ENCODE data around the gene TSHZ2.
"Not testable (repeated sequence)": the region's sequence is repeated elsewhere in the genome, so short reads cannot be mapped to it uniquely, and the experiment has no call there.

TSHZ2 gene

GRCh38 chr20:52945862-52946522, 26.2 kb upstream of the TSHZ2 start:
- H3K27ac Mint-ChIP-seq = no peak overlapping the region
- no peaks in the 10 kb centered on the region for H3K27me3 Mint-ChIP-seq
- no peaks in the 10 kb centered on the region for H3K36me3 Mint-ChIP-seq (ENCODE audit: low read depth)
- H3K4me1 Mint-ChIP-seq (ENCODE audit: low read depth) = peaks cover 3% of the 10 kb centered on the region
- no peaks in the 10 kb centered on the region for H3K9me3 Mint-ChIP-seq
- H3K4me3 Mint-ChIP-seq = no peak overlapping the region

DNA sequence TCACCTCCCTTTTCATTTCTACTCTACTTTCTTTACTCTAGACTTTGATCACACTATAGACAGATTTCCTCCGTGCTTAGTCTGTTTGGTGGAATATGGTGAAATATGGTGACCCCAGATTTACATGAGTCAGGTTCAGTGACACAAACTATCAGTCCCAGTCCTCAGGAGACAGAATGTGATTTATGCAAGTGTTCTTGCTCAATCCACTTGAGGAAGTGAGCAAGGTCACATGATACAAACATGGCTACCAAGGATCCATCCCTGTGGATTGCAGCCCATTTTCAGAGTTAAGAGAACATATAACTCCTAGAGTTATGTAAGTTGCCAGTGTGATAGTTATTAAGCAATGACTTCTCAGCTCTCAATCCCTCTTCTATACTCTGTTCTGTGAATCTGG, 23.7 kb upstream of the TSHZ2 start:
- no peak overlapping the region for H3K4me3 Mint-ChIP-seq
- H3K27me3 Mint-ChIP-seq = peaks cover 6% of the 10 kb centered on the region
- H3K27ac Mint-ChIP-seq = no peak overlapping the region
- peaks cover 7% of the 10 kb centered on the region for H3K9me3 Mint-ChIP-seq
- peaks cover under 1% of the 10 kb centered on the region for H3K4me1 Mint-ChIP-seq (ENCODE audit: low read depth)
- H3K36me3 Mint-ChIP-seq (ENCODE audit: low read depth) = no peaks in the 10 kb centered on the region

- Mint-ChIP-seq H3K9me3 (peaks cover 7% of the 10 kb centered on the region), H3K36me3 (ENCODE audit: low read depth) (no peaks in the 10 kb centered on the region), H3K27me3 (peaks cover 6% of the 10 kb centered on the region), H3K27ac (no peak overlapping the region), H3K4me1 (ENCODE audit: low read depth) (no peaks in the 10 kb centered on the region), H3K4me3 (no peak overlapping the region)
These were observed 19.1 kb upstream of the TSHZ2 start for GRCh38 chr20:52953020-52953419.

DNA sequence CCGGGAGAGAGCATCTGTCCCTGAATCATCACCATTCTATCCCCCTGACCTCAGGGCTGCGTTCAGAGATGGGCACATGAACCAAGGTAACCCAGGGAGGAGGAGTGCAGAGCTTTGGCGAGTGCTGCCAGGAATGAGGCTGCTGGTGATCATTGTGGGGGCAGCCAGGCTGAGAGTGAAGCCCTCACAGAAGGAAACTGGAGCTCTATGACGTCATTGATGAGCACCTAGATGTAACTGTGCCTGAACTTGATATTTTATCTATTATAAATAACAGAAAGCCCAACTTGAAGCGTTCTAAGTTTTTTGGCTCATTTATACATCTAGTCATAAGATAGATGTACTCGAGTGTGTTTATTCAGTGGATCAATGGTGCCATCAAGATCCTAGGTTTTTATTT, 17.3 kb upstream of the TSHZ2 start:
- H3K4me3 Mint-ChIP-seq = no peak overlapping the region
- H3K4me1 Mint-ChIP-seq (ENCODE audit: low read depth) = no peaks in the 10 kb centered on the region
- H3K9me3 Mint-ChIP-seq = peaks cover 7% of the 10 kb centered on the region
- H3K27ac Mint-ChIP-seq = no peak overlapping the region
- H3K36me3 Mint-ChIP-seq (ENCODE audit: low read depth) = no peaks in the 10 kb centered on the region
- peaks cover 6% of the 10 kb centered on the region for H3K27me3 Mint-ChIP-seq

DNA sequence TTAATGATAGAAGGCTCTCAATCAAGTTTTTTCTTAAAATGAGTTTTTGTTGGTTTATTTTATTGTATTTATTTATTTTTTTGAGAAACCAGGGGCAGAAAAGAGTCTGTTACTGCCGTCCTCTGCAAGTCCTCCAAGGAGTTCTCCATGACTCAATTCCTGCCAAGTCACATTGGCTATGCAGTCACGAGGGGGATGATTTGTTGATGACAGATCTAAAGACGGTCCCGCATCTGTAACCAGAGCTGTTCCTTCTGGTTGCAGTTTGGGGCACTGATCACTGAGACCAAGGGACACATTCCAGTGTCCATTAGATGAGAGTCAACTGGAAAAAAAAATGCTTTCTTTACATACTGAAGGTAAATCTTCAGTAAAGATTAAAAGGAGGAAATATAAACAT, 13.9 kb upstream of the TSHZ2 start:
- Mint-ChIP-seq H3K27me3 (peaks cover 13% of the 10 kb centered on the region), H3K27ac (no peak overlapping the region), H3K36me3 (ENCODE audit: low read depth) (no peaks in the 10 kb centered on the region), H3K4me1 (ENCODE audit: low read depth) (no peaks in the 10 kb centered on the region), H3K9me3 (no peaks in the 10 kb centered on the region), H3K4me3 (no peak overlapping the region)

- Mint-ChIP-seq H3K27ac (no peak overlapping the region), H3K4me3 (no peak overlapping the region), H3K4me1 (ENCODE audit: low read depth) (no peaks in the 10 kb centered on the region), H3K36me3 (ENCODE audit: low read depth) (no peaks in the 10 kb centered on the region), H3K27me3 (peaks cover 13% of the 10 kb centered on the region), H3K9me3 (no peaks in the 10 kb centered on the region)
These were observed 13.0 kb upstream of the TSHZ2 start for GRCh38 chr20:52959125-52959524.

- Mint-ChIP-seq H3K27me3 (peaks cover 26% of the 10 kb centered on the region), H3K4me3 (no peak overlapping the region), H3K27ac (no peak overlapping the region), H3K9me3 (no peaks in the 10 kb centered on the region), H3K36me3 (ENCODE audit: low read depth) (no peaks in the 10 kb centered on the region), H3K4me1 (ENCODE audit: low read depth) (no peaks in the 10 kb centered on the region)
These were observed 10.0 kb upstream of the TSHZ2 start for GRCh38 chr20:52962183-52962582.

DNA sequence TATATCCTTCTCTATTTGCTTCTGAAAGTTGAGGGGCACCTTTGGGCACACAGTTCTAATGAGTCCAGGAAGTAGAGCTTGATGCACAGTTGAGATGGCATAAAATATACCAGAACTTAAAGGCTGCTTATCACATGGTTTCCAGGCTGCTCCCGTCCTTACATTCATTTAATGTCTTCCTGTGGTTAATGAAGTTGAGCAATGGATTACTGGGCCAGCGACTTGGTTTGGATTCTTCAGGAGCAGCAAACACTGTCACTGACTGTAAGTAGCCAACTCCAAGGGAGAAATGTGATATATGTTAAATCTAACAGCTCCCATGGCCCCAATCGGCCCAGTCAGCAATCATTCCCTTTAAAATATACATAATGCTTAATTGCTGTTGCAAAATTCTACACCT, 9.0 kb upstream of the TSHZ2 start:
- no peak overlapping the region for H3K4me3 Mint-ChIP-seq
- no peaks in the 10 kb centered on the region for H3K4me1 Mint-ChIP-seq (ENCODE audit: low read depth)
- no peaks in the 10 kb centered on the region for H3K36me3 Mint-ChIP-seq (ENCODE audit: low read depth)
- peaks cover 26% of the 10 kb centered on the region for H3K27me3 Mint-ChIP-seq
- no peak overlapping the region for H3K27ac Mint-ChIP-seq
- no peaks in the 10 kb centered on the region for H3K9me3 Mint-ChIP-seq

GRCh38 chr20:52964131-52964530, 8.0 kb upstream of the TSHZ2 start:
- no peak overlapping the region for H3K4me3 Mint-ChIP-seq
- H3K27ac Mint-ChIP-seq = no peak overlapping the region
- H3K9me3 Mint-ChIP-seq = no peaks in the 10 kb centered on the region
- H3K4me1 Mint-ChIP-seq (ENCODE audit: low read depth) = no peaks in the 10 kb centered on the region
- H3K27me3 Mint-ChIP-seq = peaks cover 26% of the 10 kb centered on the region
- H3K36me3 Mint-ChIP-seq (ENCODE audit: low read depth) = no peaks in the 10 kb centered on the region

GRCh38 chr20:52965380-52965779, 6.8 kb upstream of the TSHZ2 start:
- Mint-ChIP-seq H3K9me3 (no peaks in the 10 kb centered on the region), H3K27me3 (peaks cover 26% of the 10 kb centered on the region), H3K4me1 (ENCODE audit: low read depth) (no peaks in the 10 kb centered on the region), H3K4me3 (no peak overlapping the region), H3K27ac (no peak overlapping the region), H3K36me3 (ENCODE audit: low read depth) (no peaks in the 10 kb centered on the region)

DNA sequence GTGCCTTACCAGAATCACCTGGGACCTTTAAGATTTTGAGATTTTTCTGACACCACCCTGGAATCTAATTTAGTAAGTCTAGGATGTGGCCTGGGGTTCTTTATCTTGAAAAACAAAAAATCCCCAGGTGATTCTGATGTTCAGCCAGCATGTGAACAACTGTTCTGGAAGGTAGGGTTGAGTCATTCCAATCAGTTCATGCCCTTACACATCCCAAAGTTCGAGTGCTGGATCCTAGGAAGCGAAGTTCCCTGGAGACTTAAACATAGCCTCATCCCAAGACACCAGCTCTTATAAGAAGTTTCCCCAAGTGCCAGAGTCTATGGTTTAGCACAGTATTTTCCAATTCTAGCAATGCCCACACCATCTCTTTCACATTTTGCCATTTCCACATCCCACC, 6.3 kb upstream of the TSHZ2 start:
- H3K36me3 Mint-ChIP-seq (ENCODE audit: low read depth) = no peaks in the 10 kb centered on the region
- H3K27me3 Mint-ChIP-seq = peaks cover 26% of the 10 kb centered on the region
- H3K4me3 Mint-ChIP-seq = no peak overlapping the region
- no peaks in the 10 kb centered on the region for H3K9me3 Mint-ChIP-seq
- H3K4me1 Mint-ChIP-seq (ENCODE audit: low read depth) = no peaks in the 10 kb centered on the region
- no peak overlapping the region for H3K27ac Mint-ChIP-seq

GRCh38 chr20:52966543-52966942, 5.6 kb upstream of the TSHZ2 start:
- not testable (repeated sequence) for H3K9me3 Mint-ChIP-seq; H3K27ac Mint-ChIP-seq; H3K36me3 Mint-ChIP-seq (ENCODE audit: low read depth); H3K4me3 Mint-ChIP-seq; H3K4me1 Mint-ChIP-seq (ENCODE audit: low read depth)
- peaks cover 33% of the 10 kb centered on the region for H3K27me3 Mint-ChIP-seq

GRCh38 chr20:52971498-52972189, 514 bp upstream of the TSHZ2 start:
- peaks cover 37% of the 10 kb centered on the region for H3K27me3 Mint-ChIP-seq
- H3K4me3 Mint-ChIP-seq = peak overlapping the region; percentile 61

GRCh38 chr20:52972965-52973819, 1.0 kb downstream of the TSHZ2 start:
- Mint-ChIP-seq H3K27ac (peak overlapping the region; percentile 97), H3K4me3 (peak overlapping the region; percentile 91), H3K36me3 (ENCODE audit: low read depth) (peaks cover 4% of the 10 kb centered on the region), H3K27me3 (peaks cover 43% of the 10 kb centered on the region), H3K9me3 (no peaks in the 10 kb centered on the region), H3K4me1 (ENCODE audit: low read depth) (peaks cover 53% of the 10 kb centered on the region)

More at GRCh38 chr20:52971498-52972189, 514 bp upstream of the TSHZ2 start:
- H3K27ac Mint-ChIP-seq = peak overlapping the region; percentile 21
- peaks cover 37% of the 10 kb centered on the region for H3K4me1 Mint-ChIP-seq (ENCODE audit: low read depth)
- H3K36me3 Mint-ChIP-seq (ENCODE audit: low read depth) = peaks cover 4% of the 10 kb centered on the region
- no peaks in the 10 kb centered on the region for H3K9me3 Mint-ChIP-seq

- peaks cover 60% of the 10 kb centered on the region for H3K4me1 Mint-ChIP-seq (ENCODE audit: low read depth)
- peaks cover 4% of the 10 kb centered on the region for H3K36me3 Mint-ChIP-seq (ENCODE audit: low read depth)
- H3K9me3 Mint-ChIP-seq = no peaks in the 10 kb centered on the region
- peak overlapping the region; percentile 91 for H3K4me3 Mint-ChIP-seq
- H3K27me3 Mint-ChIP-seq = peaks cover 43% of the 10 kb centered on the region
- H3K27ac Mint-ChIP-seq = peak overlapping the region; percentile 88
These were observed 2.0 kb downstream of the TSHZ2 start for GRCh38 chr20:52974179-52974594.
